Gastrocnemius medialis (tissue), 4 donors: ENCODE measurements around the gene HIP1. TPM values are rescaled to one million over a fixed set of nuclear protein-coding genes. Genes with fewer than 3 reads are reported as not detected.
"Not testable (repeated sequence)": the region's sequence is repeated elsewhere in the genome, so short reads cannot be mapped to it uniquely, and the experiment has no call there.

Experiments
- ATAC-seq, 2 donors: fragments of 150-250 bp; one replicate each; pipeline ENCODE4 v1.9.1; 2016
- DNase-seq, 2 donors: peaks; one replicate each; pipeline ENCODE4 v3.0.0-alpha.2; 2019
- H3K27ac ChIP-seq, 4 donors: fragments of 200-600 bp; sonication (generic); 1 replicate in 1 of 4; 2 replicates in 3 of 4; pipeline ENCODE4 v1.5.1; 2016 to 2018; ENCODE audit warnings: mild to moderate bottlenecking in 2 of 4, moderate library complexity in 1 of 4
- H3K27me3 ChIP-seq, 3 donors: fragments of 200-600 bp; sonication (generic) in 2 of 3; 1 replicate in 1 of 3; 2 replicates in 2 of 3; pipeline versions ENCODE4 v1.5.1 to v1.6.0; 2016 to 2019; ENCODE audit warnings: mild to moderate bottlenecking in 1 of 3, moderate library complexity in 1 of 3
- H3K36me3 ChIP-seq, 2 donors: fragments of 200-600 bp; sonication (generic) in 1 of 2; one replicate each; pipeline ENCODE4 v1.5.1; 2017 to 2018
- H3K4me1 ChIP-seq, 2 donors: fragments of 200-600 bp; sonication (generic) in 1 of 2; one replicate each; pipeline ENCODE4 v1.5.1; 2016 to 2017; ENCODE audit warnings: mild to moderate bottlenecking in 2 of 2
- H3K4me3 ChIP-seq, 4 donors: fragments of 200-600 bp; sonication (generic) in 3 of 4; 1 replicate in 1 of 4; 2 replicates in 3 of 4; pipeline ENCODE4 v1.5.1; 2016 to 2019; ENCODE audit warnings: mild to moderate bottlenecking in 2 of 4
- H3K9me3 ChIP-seq, 3 donors: fragments of 200-600 bp; sonication (generic) in 2 of 3; 1 replicate in 1 of 3; 2 replicates in 2 of 3; pipeline ENCODE4 v1.5.1; 2016 to 2019
- CTCF ChIP-seq, 5 experiments: fragments of 450-650 bp in 3 of 5; fragments of 200-600 bp in 2 of 5; sonication (generic) in 2 of 5; IDR thresholded peaks in 4 of 5; conservative IDR thresholded peaks in 1 of 5; 1 replicate in 4 of 5; 2 replicates in 1 of 5; pipeline ENCODE4 v1.5.1; 2016 to 2019; ENCODE audit warnings: antibody characterized with exemption in 5 of 5, mild to moderate bottlenecking in 3 of 5, moderate library complexity in 3 of 5
- POLR2A ChIP-seq, 2 donors: fragments of 450-650 bp; IDR thresholded peaks; one replicate each; pipeline ENCODE4 v1.6.1; 2017; ENCODE audit warnings: antibody characterized with exemption in 2 of 2, mild to moderate bottlenecking in 2 of 2, moderate library complexity in 2 of 2
- in situ Hi-C, 4 donors: fragments of 200-750 bp; cut with MboI; loops; one replicate each; pipeline versions ENCODE4 v1.15.0 to v1.8.0; 2017; ENCODE audit warnings: low sequenced_read_pairs in 4 of 4
- intact Hi-C: fragments of 100-400 bp; cut with DNase I; formaldehyde crosslinking; loops from one replicate; pipeline ENCODE4 v1.15.1; 2023; ENCODE audit warnings: low total_unique reads
- total RNA-seq, 4 donors: library from RNA; depleted of rRNA; stranded (reverse); fragments of >200 nt; gene quantifications; one replicate each; pipeline versions ENCODE4 v1.1.0 to v1.2.3, GENCODE V29; 2016

The HIP1 gene
- total RNA-seq, 4 donors from 2014 or later: 5.8 to 11.1 (median 7.9) TPM

GRCh38 chr7:75725306-75725705 is 13.4 kb downstream of the HIP1 start:
- no peaks in the 10 kb centered on the region for H3K27me3 ChIP-seq
- no peak for TF ChIP-seq POLR2A (IDR thresholded peaks at IDR 0.05)
- TF ChIP-seq CTCF (IDR thresholded peaks at IDR 0.05 in 4 of 5, conservative IDR thresholded peaks at IDR 0.05 in 1 of 5): no peak
- in situ Hi-C loops: loop anchor here (25.0 kb wide), 3 partner anchors 88 to 312 kb away; partner anchors contain the start of genes MDH2 (in 3 of the 4) and STYXL1 (in 3 of the 4)
- H3K4me1 ChIP-seq: peaks cover 0 to 8% of the 10 kb centered on the region in 2 donors
- DNase-seq (no peak), ATAC-seq (no peak)
- intact Hi-C loops: no loop called here
- H3K4me3 ChIP-seq: no peak overlapping the region
- no peaks in the 10 kb centered on the region for H3K36me3 ChIP-seq
- no peaks in the 10 kb centered on the region for H3K9me3 ChIP-seq
- no peak overlapping the region for H3K27ac ChIP-seq

GRCh38 chr7:75723444-75723843 is 15.3 kb downstream of the HIP1 start:
- TF ChIP-seq CTCF (IDR thresholded peaks at IDR 0.05 in 4 of 5, conservative IDR thresholded peaks at IDR 0.05 in 1 of 5): no peak
- no peak for TF ChIP-seq POLR2A (IDR thresholded peaks at IDR 0.05)
- H3K4me3 ChIP-seq: no peak overlapping the region
- H3K36me3 ChIP-seq: no peaks in the 10 kb centered on the region
- ATAC-seq (no peak), DNase-seq (no peak)
- no peak overlapping the region for H3K27ac ChIP-seq
- intact Hi-C loops (no loop called here), in situ Hi-C loops (no loop called here)
- H3K27me3 ChIP-seq: no peaks in the 10 kb centered on the region
- H3K4me1 ChIP-seq: peaks cover 0 to 6% of the 10 kb centered on the region in 2 donors
- H3K9me3 ChIP-seq: no peaks in the 10 kb centered on the region

DNA sequence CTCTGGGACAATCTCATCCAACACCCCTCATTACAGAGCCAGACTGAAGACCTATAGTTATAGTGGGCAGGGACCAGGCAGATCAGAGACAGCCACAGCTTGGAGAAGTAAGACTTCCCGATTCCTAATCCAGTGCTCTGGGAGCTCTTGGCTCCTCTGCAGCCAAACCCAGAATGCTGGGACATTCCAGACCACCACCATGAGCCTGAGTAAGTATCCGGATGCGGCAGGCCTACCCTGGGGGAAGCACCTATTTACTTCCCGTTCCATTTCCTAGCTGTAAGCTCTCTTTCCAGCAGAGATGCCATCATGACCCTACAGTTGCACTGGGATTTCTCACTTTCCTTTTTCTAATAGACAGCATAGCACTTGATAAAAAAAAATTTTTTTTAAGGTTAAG is 16.4 kb downstream of the HIP1 start:
- intact Hi-C loops: no loop called here
- H3K36me3 ChIP-seq: no peaks in the 10 kb centered on the region
- TF ChIP-seq POLR2A (IDR thresholded peaks at IDR 0.05): no peak
- TF ChIP-seq CTCF (IDR thresholded peaks at IDR 0.05 in 4 of 5, conservative IDR thresholded peaks at IDR 0.05 in 1 of 5): no peak
- no peak overlapping the region for H3K27ac ChIP-seq
- ATAC-seq (no peak), DNase-seq (no peak)
- H3K27me3 ChIP-seq: no peaks in the 10 kb centered on the region
- in situ Hi-C loops: no loop called here
- H3K4me1 ChIP-seq: no peaks in the 10 kb centered on the region
- no peak overlapping the region for H3K4me3 ChIP-seq
- no peaks in the 10 kb centered on the region for H3K9me3 ChIP-seq

- H3K27me3 ChIP-seq, H3K27ac ChIP-seq, H3K9me3 ChIP-seq, H3K4me3 ChIP-seq, in situ Hi-C loops, DNase-seq, intact Hi-C loops, H3K36me3 ChIP-seq, H3K4me1 ChIP-seq, ATAC-seq: not testable (repeated sequence)
Observed at GRCh38 chr7:75721922-75722321, 16.8 kb downstream of the HIP1 start.

- in situ Hi-C loops (no loop called here), intact Hi-C loops (no loop called here)
- no peaks in the 10 kb centered on the region for H3K9me3 ChIP-seq
- DNase-seq: no peak
- no peaks in the 10 kb centered on the region for H3K36me3 ChIP-seq
- no peaks in the 10 kb centered on the region for H3K4me1 ChIP-seq
- H3K4me3 ChIP-seq: no peak overlapping the region
- H3K27me3 ChIP-seq: no peaks in the 10 kb centered on the region
- no peak for ATAC-seq
- no peak overlapping the region for H3K27ac ChIP-seq
- no peak for TF ChIP-seq POLR2A (IDR thresholded peaks at IDR 0.05)
- TF ChIP-seq CTCF (IDR thresholded peaks at IDR 0.05 in 4 of 5, conservative IDR thresholded peaks at IDR 0.05 in 1 of 5): no peak
Observed at GRCh38 chr7:75721426-75721825, 17.3 kb downstream of the HIP1 start.
